H1 (cell line): ENCODE data around the gene LPP. TPM values are rescaled to one million over a fixed set of nuclear protein-coding genes. Genes with fewer than 3 reads are reported as not detected.

ENCODE experiments used
- CBX5 ChIP-seq: fragments of 300-800, 300-1000 bp; sonication (generic); IDR thresholded peaks from 2 replicates; pipeline ENCODE4 v1.7.1; 2016; ENCODE audit warnings: antibody characterized with exemption, low read length, low read depth
- EZH2 ChIP-seq: fragments of 200-600 bp; sonication (generic); IDR thresholded peaks from 2 replicates; pipeline ENCODE4 v1.7.1; 2012; ENCODE audit warnings: low read depth, mild to moderate bottlenecking, moderate library complexity, low read length, inconsistent platforms; ENCODE audit not compliant: severe bottlenecking
- JUN ChIP-seq: IDR thresholded peaks from 2 replicates; pipeline ENCODE4 v1.6.1; 2011; ENCODE audit warnings: low read depth, mild to moderate bottlenecking, improper control_type of control experiment, low read length
- RBBP5 ChIP-seq: IDR thresholded peaks from 2 replicates; pipeline ENCODE4 v1.7.1; 2012; ENCODE audit warnings: low read depth, mild to moderate bottlenecking, inconsistent platforms, low read length, moderate library complexity, borderline replicate concordance
- ZNF274 ChIP-seq: IDR thresholded peaks from 2 replicates; pipeline ENCODE4 v1.7.0; 2012; ENCODE audit warnings: low read length, borderline replicate concordance; ENCODE audit errors: extremely low read depth
- polyA plus RNA-seq, 7 experiments: library from polyadenylated mRNA; depleted of rRNA in 3 of 7; stranded (reverse) in 5 of 7; unstranded in 2 of 7; fragments of >200 nt in 5 of 7; fragments of 200-250 nt in 2 of 7; gene quantifications; 1 replicate in 5 of 7; 2 replicates in 1 of 7; 4 replicates in 1 of 7; pipeline versions ENCODE4 v1.2.1 to v1.2.3, GENCODE V29; 2011 to 2013; ENCODE audit warnings: missing spikeins in 2 of 7, mixed read lengths in 2 of 7
- total RNA-seq: library from RNA; stranded (reverse); fragmentation: NEBNext Ultra II Directional; extraction: Animal tissue kit (Norgen Biotek cat#: 25700); gene quantifications from 2 replicates; pipeline ENCODE4 v1.2.1, GENCODE V29; 2021

LPP gene
- total and polyA plus RNA-seq, 2 of the 8 experiments (the other 6 are each of a cell fraction or from before 2014, with no cell fraction given): 10.0 to 53.3 TPM

- TF ChIP-seq CBX5 (no peak), EZH2 (no peak), JUN (no peak), ZNF274 (no peak), RBBP5 (no peak)
Observed at GRCh38 chr3:188750617-188751016, 596.7 kb downstream of the LPP start (continued).
